ENCODE data around the gene MAPK10. TPM values are rescaled to one million over a fixed set of nuclear protein-coding genes. Genes with fewer than 3 reads are reported as not detected.
A peak's percentile ranks its signal among the peaks of the same experiment; 100 is the strongest.

Gene MAPK10
- total RNA-seq (100 to 1,000 TPM in 1 of 2 donors, 10 to 100 TPM in 1; 99.1 to 202 TPM), polyA plus RNA-seq (ENCODE audit: insufficient read length in 2 of 2) (100 to 1,000 TPM in 1 of 2 donors, 10 to 100 TPM in 1; 93.5 to 113 TPM)
- long read RNA-seq, donor 1, full-length matches to known transcripts = 14 of 14 reads
- long read RNA-seq, donor 1, partial matches to known transcripts = 0 of 14 reads
- long read RNA-seq, donor 1, other reads (novel, unspliced or antisense) = 0 of 14 reads
- long read RNA-seq, donor 2, full-length matches to known transcripts = 4 of 4 reads
- long read RNA-seq, donor 2, partial matches to known transcripts = 0 of 4 reads
- long read RNA-seq, donor 2, other reads (novel, unspliced or antisense) = 0 of 4 reads
- long read RNA-seq, donor 3, full-length matches to known transcripts = 6 of 6 reads
- long read RNA-seq, donor 3, partial matches to known transcripts = 0 of 6 reads
- long read RNA-seq, donor 3, other reads (novel, unspliced or antisense) = 0 of 6 reads
- long read RNA-seq, donor 4, partial matches to known transcripts = 0 of 4 reads
- long read RNA-seq, donor 4, other reads (novel, unspliced or antisense) = 0 of 4 reads

GRCh38 chr4:86359944-86360478 lies at the start of gene MAPK10:
TSS of gene MAPK10 (minus strand) at chr4:86360053.
- no peaks in the 10 kb centered on the region for H3K36me3 ChIP-seq (ENCODE audit: control insufficient read depth, insufficient read depth, low read length)
- H3K4me1 ChIP-seq (ENCODE audit: control insufficient read depth, insufficient read depth, low read length) = peaks cover 3% of the 10 kb centered on the region
- peak within 1 kb of the TSS; percentile 71 for H3K4me3 ChIP-seq (ENCODE audit: low read depth, low read length)
- H3K9me3 ChIP-seq (ENCODE audit: control insufficient read depth, insufficient read depth, low read length) = no peaks in the 10 kb centered on the region
- 0% methylated on average over 12 of the region's 12 CpGs for WGBS (ENCODE audit: insufficient coverage)
- H3K27ac ChIP-seq (ENCODE audit: low read depth, low read length) = peak within 1 kb of the TSS; percentile 95
- H3K27me3 ChIP-seq (ENCODE audit: control insufficient read depth, insufficient read depth, low read length) = no peaks in the 10 kb centered on the region
- peak; percentile 95 to 100 (median 97) for DNase-seq (ENCODE audit: low read depth in 4 of 6, low spot score in 6 of 6)

GRCh38 chr4:86403575-86403974 lies 43.7 kb upstream of the MAPK10 start:
- Histone ChIP-seq H3K4me1 (ENCODE audit: control insufficient read depth, insufficient read depth, low read length) (no peaks in the 10 kb centered on the region), H3K27me3 (ENCODE audit: control insufficient read depth, insufficient read depth, low read length) (no peaks in the 10 kb centered on the region), H3K27ac (ENCODE audit: low read depth, low read length) (no peak overlapping the region), H3K9me3 (ENCODE audit: control insufficient read depth, insufficient read depth, low read length) (no peaks in the 10 kb centered on the region), H3K36me3 (ENCODE audit: control insufficient read depth, insufficient read depth, low read length) (no peaks in the 10 kb centered on the region), H3K4me3 (ENCODE audit: low read depth, low read length) (no peak overlapping the region)
- 45% methylated on average over 1 of the region's 6 CpGs for WGBS (ENCODE audit: insufficient coverage)
- no peak for DNase-seq (ENCODE audit: low read depth in 4 of 6, low spot score in 6 of 6)

GRCh38 chr4:86401826-86402225 lies 42.0 kb upstream of the MAPK10 start:
- H3K27ac ChIP-seq (ENCODE audit: low read depth, low read length) = no peak overlapping the region
- H3K36me3 ChIP-seq (ENCODE audit: control insufficient read depth, insufficient read depth, low read length) = no peaks in the 10 kb centered on the region
- no peaks in the 10 kb centered on the region for H3K4me1 ChIP-seq (ENCODE audit: control insufficient read depth, insufficient read depth, low read length)
- 60% methylated on average over 1 of the region's 2 CpGs for WGBS (ENCODE audit: insufficient coverage)
- no peaks in the 10 kb centered on the region for H3K27me3 ChIP-seq (ENCODE audit: control insufficient read depth, insufficient read depth, low read length)
- DNase-seq (ENCODE audit: low read depth in 4 of 6, low spot score in 6 of 6) = no peak
- H3K9me3 ChIP-seq (ENCODE audit: control insufficient read depth, insufficient read depth, low read length) = no peaks in the 10 kb centered on the region
- H3K4me3 ChIP-seq (ENCODE audit: low read depth, low read length) = no peak overlapping the region

GRCh38 chr4:86400216-86400615 lies 40.4 kb upstream of the MAPK10 start:
- no peaks in the 10 kb centered on the region for H3K36me3 ChIP-seq (ENCODE audit: control insufficient read depth, insufficient read depth, low read length)
- H3K9me3 ChIP-seq (ENCODE audit: control insufficient read depth, insufficient read depth, low read length) = no peaks in the 10 kb centered on the region
- H3K27me3 ChIP-seq (ENCODE audit: control insufficient read depth, insufficient read depth, low read length) = no peaks in the 10 kb centered on the region
- DNase-seq (ENCODE audit: low read depth in 4 of 6, low spot score in 6 of 6) = no peak
- no peaks in the 10 kb centered on the region for H3K4me1 ChIP-seq (ENCODE audit: control insufficient read depth, insufficient read depth, low read length)
- H3K27ac ChIP-seq (ENCODE audit: low read depth, low read length) = no peak overlapping the region
- no peak overlapping the region for H3K4me3 ChIP-seq (ENCODE audit: low read depth, low read length)
- WGBS (ENCODE audit: insufficient coverage) = 80% methylated on average over 1 of the region's 4 CpGs

GRCh38 chr4:86398187-86398586 lies 38.3 kb upstream of the MAPK10 start:
- H3K4me1 ChIP-seq (ENCODE audit: control insufficient read depth, insufficient read depth, low read length) = no peaks in the 10 kb centered on the region
- no peak for DNase-seq (ENCODE audit: low read depth in 4 of 6, low spot score in 6 of 6)
- H3K27me3 ChIP-seq (ENCODE audit: control insufficient read depth, insufficient read depth, low read length) = no peaks in the 10 kb centered on the region
- no peak overlapping the region for H3K27ac ChIP-seq (ENCODE audit: low read depth, low read length)
- no peaks in the 10 kb centered on the region for H3K36me3 ChIP-seq (ENCODE audit: control insufficient read depth, insufficient read depth, low read length)
- H3K9me3 ChIP-seq (ENCODE audit: control insufficient read depth, insufficient read depth, low read length) = no peaks in the 10 kb centered on the region
- no CpG with 5 or more reads among the region's 1 CpG for WGBS (ENCODE audit: insufficient coverage)
- H3K4me3 ChIP-seq (ENCODE audit: low read depth, low read length) = no peak overlapping the region

GRCh38 chr4:86393749-86394148 lies 33.9 kb upstream of the MAPK10 start:
- no peaks in the 10 kb centered on the region for H3K4me1 ChIP-seq (ENCODE audit: control insufficient read depth, insufficient read depth, low read length)
- no peak overlapping the region for H3K27ac ChIP-seq (ENCODE audit: low read depth, low read length)
- no peak overlapping the region for H3K4me3 ChIP-seq (ENCODE audit: low read depth, low read length)
- H3K36me3 ChIP-seq (ENCODE audit: control insufficient read depth, insufficient read depth, low read length) = no peaks in the 10 kb centered on the region
- no peak for DNase-seq (ENCODE audit: low read depth in 4 of 6, low spot score in 6 of 6)
- no peaks in the 10 kb centered on the region for H3K27me3 ChIP-seq (ENCODE audit: control insufficient read depth, insufficient read depth, low read length)
- H3K9me3 ChIP-seq (ENCODE audit: control insufficient read depth, insufficient read depth, low read length) = no peaks in the 10 kb centered on the region
- WGBS (ENCODE audit: insufficient coverage) = no CpG with 5 or more reads among the region's 4 CpGs

GRCh38 chr4:86389664-86390063 lies 29.8 kb upstream of the MAPK10 start:
- no CpG with 5 or more reads among the region's 1 CpG for WGBS (ENCODE audit: insufficient coverage)
- H3K9me3 ChIP-seq (ENCODE audit: control insufficient read depth, insufficient read depth, low read length) = no peaks in the 10 kb centered on the region
- no peaks in the 10 kb centered on the region for H3K36me3 ChIP-seq (ENCODE audit: control insufficient read depth, insufficient read depth, low read length)
- no peaks in the 10 kb centered on the region for H3K4me1 ChIP-seq (ENCODE audit: control insufficient read depth, insufficient read depth, low read length)
- H3K27me3 ChIP-seq (ENCODE audit: control insufficient read depth, insufficient read depth, low read length) = no peaks in the 10 kb centered on the region
- H3K4me3 ChIP-seq (ENCODE audit: low read depth, low read length) = no peak overlapping the region
- no peak for DNase-seq (ENCODE audit: low read depth in 4 of 6, low spot score in 6 of 6)
- no peak overlapping the region for H3K27ac ChIP-seq (ENCODE audit: low read depth, low read length)

GRCh38 chr4:86388252-86388651 lies 28.4 kb upstream of the MAPK10 start:
- H3K9me3 ChIP-seq (ENCODE audit: control insufficient read depth, insufficient read depth, low read length) = no peaks in the 10 kb centered on the region
- DNase-seq (ENCODE audit: low read depth in 4 of 6, low spot score in 6 of 6) = no peak
- H3K4me1 ChIP-seq (ENCODE audit: control insufficient read depth, insufficient read depth, low read length) = no peaks in the 10 kb centered on the region
- H3K27me3 ChIP-seq (ENCODE audit: control insufficient read depth, insufficient read depth, low read length) = no peaks in the 10 kb centered on the region
- no peaks in the 10 kb centered on the region for H3K36me3 ChIP-seq (ENCODE audit: control insufficient read depth, insufficient read depth, low read length)
- H3K27ac ChIP-seq (ENCODE audit: low read depth, low read length) = no peak overlapping the region
- no peak overlapping the region for H3K4me3 ChIP-seq (ENCODE audit: low read depth, low read length)
- WGBS (ENCODE audit: insufficient coverage) = no CpG with 5 or more reads among the region's 1 CpG

- H3K27me3 ChIP-seq (ENCODE audit: control insufficient read depth, insufficient read depth, low read length) = no peaks in the 10 kb centered on the region
- WGBS (ENCODE audit: insufficient coverage) = 77% methylated on average over 4 of the region's 6 CpGs
- no peaks in the 10 kb centered on the region for H3K9me3 ChIP-seq (ENCODE audit: control insufficient read depth, insufficient read depth, low read length)
- no peaks in the 10 kb centered on the region for H3K4me1 ChIP-seq (ENCODE audit: control insufficient read depth, insufficient read depth, low read length)
- no peak overlapping the region for H3K4me3 ChIP-seq (ENCODE audit: low read depth, low read length)
- H3K36me3 ChIP-seq (ENCODE audit: control insufficient read depth, insufficient read depth, low read length) = no peaks in the 10 kb centered on the region
- no peak overlapping the region for H3K27ac ChIP-seq (ENCODE audit: low read depth, low read length)
- peak in 1 of 6 donors; percentile 61 for DNase-seq (ENCODE audit: low read depth in 4 of 6, low spot score in 6 of 6)
These were observed 27.1 kb upstream of the MAPK10 start for GRCh38 chr4:86386817-86387415.

Data from spinal cord (tissue), 10 donors.